Kidney (tissue), 14 donors: ENCODE results near the gene PNPLA6. TPM values are rescaled to one million over a fixed set of nuclear protein-coding genes. Genes with fewer than 3 reads are reported as not detected.

Experiments
- DNase-seq, 5 donors: peaks; one replicate each; pipeline ENCODE4 v3.0.0-alpha.2; 2013 to 2020
- FAIRE-seq: peaks from 2 replicates; lab custom pipeline; 2012; peaks lifted over from hg19 to GRCh38; lab: Jason Lieb, UNC
- H3K27ac ChIP-seq, 2 donors: one replicate each; pipeline ENCODE4 v1.7.0; 2013; ENCODE audit warnings: low read depth in 2 of 2, low read length in 2 of 2, inconsistent platforms in 1 of 2
- H3K27me3 ChIP-seq: one replicate; pipeline ENCODE4 v1.7.1; 2013; ENCODE audit warnings: low read length, inconsistent platforms; ENCODE audit not compliant: control insufficient read depth, insufficient read depth
- H3K36me3 ChIP-seq, 3 donors: one replicate each; pipeline versions ENCODE4 v1.7.0 to v1.7.1; 2013; ENCODE audit warnings: low read length in 3 of 3, control low read depth in 1 of 3, inconsistent platforms in 1 of 3; ENCODE audit not compliant: insufficient read depth in 3 of 3, control insufficient read depth in 2 of 3
- H3K4me1 ChIP-seq, 3 donors: one replicate each; pipeline versions ENCODE4 v1.7.0 to v1.7.1; 2013; ENCODE audit warnings: low read length in 3 of 3, inconsistent platforms in 1 of 3, low read depth in 1 of 3; ENCODE audit not compliant: control insufficient read depth in 2 of 3, insufficient read depth in 2 of 3
- H3K4me3 ChIP-seq, 3 donors: one replicate each; pipeline versions ENCODE4 v1.7.0 to v1.8.1; 2013; ENCODE audit warnings: low read length in 3 of 3, control low read depth in 1 of 3, inconsistent platforms in 1 of 3
- H3K9ac ChIP-seq, 3 donors: one replicate each; pipeline versions ENCODE4 v1.7.0 to v1.7.1; 2013; ENCODE audit warnings: low read length in 3 of 3, control low read depth in 1 of 3, inconsistent platforms in 1 of 3
- H3K9me3 ChIP-seq, 3 donors: one replicate each; pipeline versions ENCODE4 v1.7.0 to v1.7.1; 2013; ENCODE audit warnings: low read length in 3 of 3, control low read depth in 1 of 3, inconsistent platforms in 1 of 3; ENCODE audit not compliant: control insufficient read depth in 2 of 3, insufficient read depth in 1 of 3
- CTCF ChIP-seq: IDR thresholded peaks from 3 replicates; pipeline ENCODE4 v1.5.1; 2012; ENCODE audit warnings: mild to moderate bottlenecking, moderate library complexity, borderline replicate concordance; ENCODE audit not compliant: insufficient read depth; ENCODE audit errors: extremely low read depth
- intact Hi-C: fragments of 100-400 bp; cut with DNase I; formaldehyde crosslinking; loops from one replicate; pipeline ENCODE4 v1.11.1; 2022
- polyA plus RNA-seq: library from polyadenylated mRNA; stranded (reverse); fragments of 350-450 nt; fragmentation: Illumina TruSeq; extraction: RNeasy Lipid Tissue Mini Kit (QIAGEN cat#74804); gene quantifications from one replicate; pipeline ENCODE4 v1.2.3, GENCODE V29; 2014; ENCODE audit warnings: low read depth, low replicate concordance; ENCODE audit not compliant: insufficient read depth
- total RNA-seq: library from RNA; stranded (reverse); fragmentation: NEBNext Ultra II Directional; extraction: Animal tissue kit (Norgen Biotek cat#: 25700); gene quantifications from one replicate; pipeline ENCODE4 v1.2.1, GENCODE V29; 2021
- donor health status: control.
- donor health status: control.
- donor health status: control.
- donor health status: control.
- donor health status: control.
- donor health status: DM: yes; HTN: yes; CAD: no.
- donor health status: Normal renal cell carcinoma (clear cell type).

The PNPLA6 gene
- total and polyA plus RNA-seq, 2 donors from 2014 or later: 80.9 to 101 TPM

GRCh38 chr19:7597689-7598088 is 62.2 kb downstream of the PNPLA6 start:
- no peak overlapping the region for H3K27ac ChIP-seq
- TF ChIP-seq CTCF: no peak
- peak overlapping the region in 1 of 3 donors; percentile 59 for H3K4me3 ChIP-seq
- intact Hi-C loops: no loop called here
- DNase-seq (no peak), FAIRE-seq (no peak)
- H3K27me3 ChIP-seq: no peaks in the 10 kb centered on the region
- H3K4me1 ChIP-seq: no peaks in the 10 kb centered on the region
- no peaks in the 10 kb centered on the region for H3K9me3 ChIP-seq
- no peak overlapping the region for H3K9ac ChIP-seq
- no peaks in the 10 kb centered on the region for H3K36me3 ChIP-seq

DNA sequence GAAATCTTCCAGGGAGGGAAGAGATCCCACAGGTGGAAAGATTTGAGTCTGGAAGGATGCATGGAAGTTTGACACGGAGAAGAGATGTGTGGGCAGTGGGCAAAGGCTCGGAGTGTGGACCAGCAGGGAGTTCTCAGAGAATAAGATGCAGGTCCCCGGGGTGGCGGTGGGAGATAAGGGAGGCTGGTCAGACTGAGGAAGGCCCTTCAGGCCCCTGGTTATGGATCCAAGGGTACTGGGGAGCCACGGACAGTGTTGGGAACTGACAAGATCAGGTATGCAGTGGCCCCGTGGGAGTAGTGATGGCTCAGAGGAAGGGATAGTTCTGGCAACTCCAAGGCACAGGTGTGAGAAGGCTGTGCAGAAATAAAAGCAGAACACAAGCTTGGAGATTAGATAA is 62.7 kb downstream of the PNPLA6 start:
- no peak for TF ChIP-seq CTCF
- no peak for DNase-seq
- Histone ChIP-seq H3K9ac (no peak overlapping the region), H3K27ac (no peak overlapping the region), H3K9me3 (no peaks in the 10 kb centered on the region), H3K4me3 (no peak overlapping the region), H3K36me3 (no peaks in the 10 kb centered on the region), H3K4me1 (no peaks in the 10 kb centered on the region), H3K27me3 (no peaks in the 10 kb centered on the region)
- intact Hi-C loops: no loop called here
- no peak for FAIRE-seq

- H3K9ac ChIP-seq: no peak overlapping the region
- no peaks in the 10 kb centered on the region for H3K9me3 ChIP-seq
- no peak overlapping the region for H3K27ac ChIP-seq
- no peaks in the 10 kb centered on the region for H3K36me3 ChIP-seq
- H3K4me1 ChIP-seq: no peaks in the 10 kb centered on the region
- FAIRE-seq: no peak
- no peak for TF ChIP-seq CTCF
- intact Hi-C loops: no loop called here
- no peaks in the 10 kb centered on the region for H3K27me3 ChIP-seq
- DNase-seq: no peak
- no peak overlapping the region for H3K4me3 ChIP-seq
Observed at GRCh38 chr19:7600721-7601120, 65.2 kb downstream of the PNPLA6 start.
